Measurements from ENCODE around the gene ZBTB42. TPM values are rescaled to one million over a fixed set of nuclear protein-coding genes. Genes with fewer than 3 reads are reported as not detected.

The ZBTB42 gene
- total RNA-seq, 1 donor = 2.9 TPM

DNA sequence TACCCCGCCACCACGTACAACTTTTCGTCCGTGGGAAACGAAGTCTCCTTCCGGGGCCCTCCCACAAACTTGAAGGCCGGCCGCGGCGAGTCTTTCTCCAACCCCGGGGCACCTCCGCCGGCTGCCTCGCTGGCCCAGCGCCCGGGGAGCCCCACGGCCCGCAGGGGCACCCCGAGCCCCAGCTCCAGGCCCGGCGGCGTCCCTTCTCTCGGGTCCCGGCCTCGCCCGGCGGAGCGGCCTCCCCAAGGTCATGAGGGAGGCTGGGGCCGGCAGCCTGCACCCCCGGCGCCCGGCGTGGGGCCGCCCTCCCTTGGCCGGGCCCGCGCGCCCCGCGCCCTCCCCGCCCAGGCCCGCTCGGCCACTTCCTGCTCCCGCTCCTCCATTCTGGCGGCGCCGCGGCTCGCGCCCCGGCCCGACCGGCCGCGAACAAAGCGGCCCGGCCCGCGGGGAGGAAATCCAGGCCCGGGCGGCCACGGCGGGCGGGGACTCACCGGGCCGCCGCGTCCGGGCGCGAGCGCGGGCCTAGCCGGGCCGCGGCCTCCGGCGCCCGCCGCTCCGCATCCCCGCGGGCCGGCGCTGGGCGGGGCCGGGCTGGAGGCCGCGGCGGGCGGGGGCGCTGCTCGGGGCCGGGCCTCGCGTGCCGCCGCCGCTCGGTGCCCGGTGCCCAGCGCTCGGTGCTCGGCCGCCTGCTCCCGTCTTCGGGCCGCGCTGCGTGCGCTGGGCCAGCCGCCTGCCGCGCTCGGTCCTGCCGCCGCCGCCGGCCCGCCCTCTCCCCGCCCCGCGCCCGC is 5.7 kb upstream of the ZBTB42 start, which contains the start of gene AKT1:
TSS of gene AKT1 (minus strand) at position 756 of the 788 bp plus-strand sequence. CDS start 3,105 bp downstream, outside the sequence.
- Histone ChIP-seq H3K27me3 (ENCODE audit: insufficient read depth, low read length) (no peaks in the 10 kb centered on the region), H3K9me3 (ENCODE audit: low read depth, low read length) (no peaks in the 10 kb centered on the region), H3K4me3 (ENCODE audit: low read length) (peak within 1 kb of the TSS; percentile 57), H3K4me1 (ENCODE audit: insufficient read depth, low read length) (peaks cover 38% of the 10 kb centered on the region)

DNA sequence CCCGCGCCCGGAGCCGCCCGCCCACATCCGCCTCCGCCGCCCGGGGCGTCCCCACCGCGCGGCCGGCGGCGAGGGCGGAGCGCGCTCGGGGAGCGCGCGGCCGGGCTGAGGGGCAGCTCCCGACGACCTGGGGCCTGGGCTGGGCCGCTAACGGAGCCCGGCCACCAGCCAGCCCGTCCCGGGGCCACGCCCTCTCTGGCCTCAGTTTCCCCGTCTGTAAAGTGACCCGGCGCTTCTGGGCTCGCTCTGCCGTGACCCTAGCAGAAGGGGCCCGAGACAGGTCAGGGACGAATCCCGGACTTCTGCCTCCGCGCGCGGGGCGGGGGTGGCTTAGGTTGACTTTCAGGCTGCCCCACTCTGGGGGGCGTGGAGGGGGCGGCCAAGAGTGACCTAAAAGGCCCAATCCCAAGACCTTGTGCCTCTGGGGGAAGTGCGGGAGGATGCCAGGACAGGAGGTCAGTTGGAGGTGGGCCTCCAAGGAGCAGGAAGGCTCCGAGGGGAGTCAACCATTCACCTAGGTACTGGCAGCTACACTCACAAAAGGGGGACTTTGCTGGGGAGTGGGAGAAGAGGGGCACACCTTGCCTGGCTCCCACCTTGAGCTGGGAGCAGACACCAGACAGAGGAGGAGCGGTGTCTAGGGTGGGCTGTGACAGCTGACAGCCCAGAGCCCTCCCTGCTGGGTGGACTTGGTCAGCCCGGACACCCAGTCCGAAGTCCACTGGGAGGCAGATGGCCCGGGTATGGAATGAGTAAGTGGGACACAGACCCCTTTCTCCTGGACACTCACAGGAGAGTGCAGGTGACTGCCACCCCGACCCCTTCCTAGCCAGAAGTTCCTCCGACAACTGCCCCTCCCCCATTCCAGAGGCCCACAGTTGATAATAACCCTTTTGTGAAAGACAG is 4.9 kb upstream of the ZBTB42 start:
- H3K27me3 ChIP-seq (ENCODE audit: insufficient read depth, low read length) = no peaks in the 10 kb centered on the region
- H3K9me3 ChIP-seq (ENCODE audit: low read depth, low read length) = no peaks in the 10 kb centered on the region
- peak overlapping the region; percentile 36 for H3K4me3 ChIP-seq (ENCODE audit: low read length)
- peaks cover 40% of the 10 kb centered on the region for H3K4me1 ChIP-seq (ENCODE audit: insufficient read depth, low read length)

DNA sequence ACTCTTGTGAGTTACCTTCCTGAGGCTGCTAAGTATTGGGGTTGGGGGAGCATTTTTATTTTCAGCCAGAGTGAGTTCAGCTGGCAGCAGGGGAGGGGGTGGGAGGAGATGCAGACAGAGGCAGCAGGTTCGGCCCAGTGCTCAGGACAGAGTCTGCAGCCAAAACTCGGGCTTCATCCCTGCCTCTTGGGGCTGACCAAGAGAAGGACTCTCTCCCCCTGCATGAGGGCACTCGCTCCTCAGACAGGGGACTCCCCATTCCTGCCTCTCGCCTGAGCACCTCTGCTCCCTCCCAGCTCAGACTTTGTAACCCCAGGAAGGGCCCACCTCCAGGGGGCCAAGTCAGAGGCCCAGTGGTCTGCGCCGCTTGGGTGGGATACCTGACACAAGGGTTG is 4.2 kb upstream of the ZBTB42 start:
- peaks cover 46% of the 10 kb centered on the region for H3K4me1 ChIP-seq (ENCODE audit: insufficient read depth, low read length)
- no peaks in the 10 kb centered on the region for H3K27me3 ChIP-seq (ENCODE audit: insufficient read depth, low read length)
- no peaks in the 10 kb centered on the region for H3K9me3 ChIP-seq (ENCODE audit: low read depth, low read length)
- no peak overlapping the region for H3K4me3 ChIP-seq (ENCODE audit: low read length)

DNA sequence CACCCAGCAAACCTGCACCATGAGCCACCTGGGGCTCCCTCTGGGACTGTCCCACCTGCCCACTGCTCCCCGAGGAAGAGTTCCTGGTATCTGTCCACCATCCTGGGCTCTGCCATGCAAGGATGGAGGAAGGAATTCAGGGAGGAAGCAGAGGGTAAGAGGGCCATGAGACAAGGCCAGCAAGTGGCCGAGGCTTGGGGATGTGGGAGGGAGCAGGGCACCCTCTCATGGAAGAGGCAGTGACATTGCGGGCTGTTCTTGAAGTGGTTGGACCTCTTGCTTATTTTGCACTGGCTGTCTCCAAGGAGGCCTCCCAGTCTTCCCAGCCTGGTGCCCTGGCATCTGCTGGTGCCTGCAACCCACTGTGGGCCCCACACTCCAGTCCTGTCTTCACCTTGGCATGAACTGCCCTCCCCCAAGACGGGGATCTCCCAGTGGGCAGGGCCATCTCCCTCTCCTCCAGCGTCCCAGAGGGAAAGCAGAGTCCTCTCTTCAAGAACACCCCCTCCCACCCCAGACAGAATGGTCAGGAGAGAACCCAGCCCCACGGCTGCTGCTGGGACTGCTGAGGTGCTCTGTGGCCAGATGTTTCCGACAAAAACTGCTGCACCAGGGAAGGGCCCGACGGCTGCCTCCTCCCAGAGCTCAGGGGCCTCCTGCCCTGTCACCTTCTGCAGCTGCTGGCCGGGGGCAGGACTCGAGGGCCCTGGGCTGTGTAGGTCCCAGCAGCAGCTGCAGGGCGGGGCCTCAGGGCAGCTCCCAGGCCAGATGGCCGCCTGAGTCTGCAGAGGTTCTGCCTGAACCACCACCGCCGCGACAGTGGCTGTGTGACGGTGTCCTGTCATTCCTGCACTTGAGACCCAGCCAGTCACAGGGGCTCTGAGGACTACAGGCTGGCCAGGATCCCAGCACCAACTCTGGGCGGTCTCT is 3.5 kb upstream of the ZBTB42 start:
- Histone ChIP-seq H3K4me1 (ENCODE audit: insufficient read depth, low read length) (peaks cover 53% of the 10 kb centered on the region), H3K9me3 (ENCODE audit: low read depth, low read length) (no peaks in the 10 kb centered on the region), H3K4me3 (ENCODE audit: low read length) (no peak overlapping the region), H3K27me3 (ENCODE audit: insufficient read depth, low read length) (no peaks in the 10 kb centered on the region)

DNA sequence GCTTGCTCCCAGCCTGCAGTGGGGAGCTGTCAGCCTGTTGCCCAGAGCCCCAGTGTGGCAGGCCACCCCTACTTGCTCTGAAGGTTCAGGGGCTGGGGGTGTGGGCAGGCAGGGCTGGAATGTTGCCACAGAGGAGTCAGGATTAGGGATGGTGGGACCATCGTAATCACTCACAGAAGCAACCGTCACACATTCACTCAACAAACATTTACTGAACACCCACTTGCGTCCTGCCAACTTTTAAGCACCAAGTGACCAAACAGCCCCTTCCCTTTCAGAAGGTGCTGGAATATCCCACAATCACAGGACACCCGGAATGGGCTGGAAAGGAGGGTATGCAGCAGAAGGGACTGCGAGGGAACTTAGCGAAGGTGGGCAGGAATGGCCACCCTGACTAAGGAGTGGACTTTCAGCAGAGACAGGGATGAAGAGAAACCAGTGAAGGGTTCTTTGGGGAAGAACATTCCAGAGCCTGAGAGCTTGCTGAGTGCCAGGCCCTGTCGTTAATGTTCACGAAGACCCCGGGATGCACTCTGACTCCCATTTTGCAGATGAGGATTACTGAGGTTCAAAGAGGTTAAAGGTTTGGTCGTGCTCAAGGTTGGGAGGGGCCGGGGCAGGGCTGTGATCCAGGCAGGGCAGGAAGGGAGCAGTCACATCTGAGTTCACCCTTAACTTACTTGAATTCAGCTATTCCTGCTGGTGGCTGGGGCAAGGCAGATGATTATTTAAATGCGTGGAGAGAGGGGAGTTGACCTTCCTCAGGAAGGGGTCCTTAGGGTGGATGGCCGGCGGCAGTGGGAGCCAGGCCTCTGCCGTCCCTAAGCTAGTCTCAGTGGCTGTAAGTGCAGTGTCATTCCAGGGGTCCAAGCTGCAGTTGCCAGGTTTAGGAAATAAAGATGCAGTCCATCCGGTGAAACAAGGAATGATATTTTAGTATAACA is 2.3 kb upstream of the ZBTB42 start:
- Histone ChIP-seq H3K9me3 (ENCODE audit: low read depth, low read length) (no peaks in the 10 kb centered on the region), H3K27me3 (ENCODE audit: insufficient read depth, low read length) (no peaks in the 10 kb centered on the region), H3K4me3 (ENCODE audit: low read length) (no peak overlapping the region), H3K4me1 (ENCODE audit: insufficient read depth, low read length) (peaks cover 42% of the 10 kb centered on the region)

DNA sequence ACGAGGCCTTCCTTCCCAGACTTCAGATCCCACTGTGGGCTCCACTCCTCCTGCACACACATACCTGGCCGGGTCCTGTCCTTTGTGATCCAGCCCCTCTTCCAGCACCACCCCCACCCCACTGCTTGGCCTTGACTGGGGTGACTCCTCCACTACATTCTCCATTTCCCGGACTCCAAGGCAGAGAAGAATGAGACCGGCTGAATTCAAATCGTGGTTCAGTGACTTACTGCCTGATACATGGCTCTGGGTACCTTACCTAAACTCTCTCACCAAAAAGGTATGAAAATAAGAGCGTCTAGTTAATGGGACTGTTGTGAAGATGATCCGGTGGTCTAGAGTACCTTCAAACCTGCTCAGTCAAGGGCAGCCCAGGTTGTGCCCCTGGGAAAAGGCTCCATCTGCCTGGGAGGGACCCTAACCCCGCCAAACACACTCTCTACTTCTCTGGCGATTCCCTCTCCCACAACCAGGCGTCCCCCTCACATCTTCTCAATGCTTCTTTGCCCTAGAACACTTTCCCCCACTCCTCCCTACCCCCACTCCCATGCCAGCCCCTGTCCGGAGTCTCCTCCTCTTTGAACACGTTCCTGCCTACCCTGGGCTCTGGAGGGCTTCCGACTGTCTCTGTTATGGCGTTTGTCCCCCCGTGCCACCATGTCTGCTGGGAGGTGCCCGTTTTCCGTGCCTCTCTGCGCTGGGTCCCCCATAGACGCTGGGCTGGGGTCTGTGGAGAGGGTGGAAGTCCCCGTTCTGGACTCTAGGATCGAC is 1.5 kb upstream of the ZBTB42 start:
- Histone ChIP-seq H3K27me3 (ENCODE audit: insufficient read depth, low read length) (no peaks in the 10 kb centered on the region), H3K4me1 (ENCODE audit: insufficient read depth, low read length) (peaks cover 33% of the 10 kb centered on the region), H3K4me3 (ENCODE audit: low read length) (no peak overlapping the region), H3K9me3 (ENCODE audit: low read depth, low read length) (no peaks in the 10 kb centered on the region)

DNA sequence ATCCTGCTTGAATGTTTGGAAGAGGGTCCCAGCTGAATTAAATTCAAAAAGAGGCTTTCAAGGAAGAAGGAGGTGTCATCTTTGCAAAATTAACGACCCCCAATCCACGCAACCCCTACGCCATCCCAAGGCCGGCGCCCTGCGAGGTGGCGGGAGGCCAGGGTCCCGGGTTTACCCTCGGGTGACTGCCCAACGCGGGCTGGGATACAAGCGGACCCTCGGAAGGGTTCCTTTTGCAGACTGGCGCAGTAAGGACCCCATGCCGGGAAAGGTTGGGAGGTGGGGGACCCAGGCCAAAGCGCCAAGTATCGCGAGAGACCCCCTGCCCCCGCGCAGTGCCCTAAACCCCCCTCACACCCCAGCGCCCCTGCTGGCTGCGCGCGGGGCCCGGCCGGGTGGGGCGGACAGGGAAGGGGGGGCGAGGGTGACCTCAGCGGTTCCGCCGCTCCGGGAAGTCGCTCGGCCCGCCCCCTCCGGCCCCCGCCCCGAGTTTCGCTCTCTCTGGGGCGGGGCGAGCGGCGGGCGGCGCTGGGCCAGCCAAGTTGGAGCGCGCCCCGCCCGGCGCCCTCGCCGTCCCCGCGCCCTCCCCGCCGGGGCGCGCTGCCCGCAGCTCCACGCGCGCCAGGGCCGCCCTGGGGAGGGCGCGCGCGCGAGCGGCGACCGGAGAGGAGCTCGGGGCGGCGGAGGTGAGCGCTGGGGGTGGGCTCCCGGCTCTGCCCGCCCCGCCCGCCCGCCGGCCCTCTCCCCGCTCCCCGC is 708 bp upstream of the ZBTB42 start:
- Histone ChIP-seq H3K4me3 (ENCODE audit: low read length) (peak overlapping the region; percentile 56), H3K4me1 (ENCODE audit: insufficient read depth, low read length) (peaks cover 28% of the 10 kb centered on the region), H3K9me3 (ENCODE audit: low read depth, low read length) (no peaks in the 10 kb centered on the region), H3K27me3 (ENCODE audit: insufficient read depth, low read length) (no peaks in the 10 kb centered on the region)

DNA sequence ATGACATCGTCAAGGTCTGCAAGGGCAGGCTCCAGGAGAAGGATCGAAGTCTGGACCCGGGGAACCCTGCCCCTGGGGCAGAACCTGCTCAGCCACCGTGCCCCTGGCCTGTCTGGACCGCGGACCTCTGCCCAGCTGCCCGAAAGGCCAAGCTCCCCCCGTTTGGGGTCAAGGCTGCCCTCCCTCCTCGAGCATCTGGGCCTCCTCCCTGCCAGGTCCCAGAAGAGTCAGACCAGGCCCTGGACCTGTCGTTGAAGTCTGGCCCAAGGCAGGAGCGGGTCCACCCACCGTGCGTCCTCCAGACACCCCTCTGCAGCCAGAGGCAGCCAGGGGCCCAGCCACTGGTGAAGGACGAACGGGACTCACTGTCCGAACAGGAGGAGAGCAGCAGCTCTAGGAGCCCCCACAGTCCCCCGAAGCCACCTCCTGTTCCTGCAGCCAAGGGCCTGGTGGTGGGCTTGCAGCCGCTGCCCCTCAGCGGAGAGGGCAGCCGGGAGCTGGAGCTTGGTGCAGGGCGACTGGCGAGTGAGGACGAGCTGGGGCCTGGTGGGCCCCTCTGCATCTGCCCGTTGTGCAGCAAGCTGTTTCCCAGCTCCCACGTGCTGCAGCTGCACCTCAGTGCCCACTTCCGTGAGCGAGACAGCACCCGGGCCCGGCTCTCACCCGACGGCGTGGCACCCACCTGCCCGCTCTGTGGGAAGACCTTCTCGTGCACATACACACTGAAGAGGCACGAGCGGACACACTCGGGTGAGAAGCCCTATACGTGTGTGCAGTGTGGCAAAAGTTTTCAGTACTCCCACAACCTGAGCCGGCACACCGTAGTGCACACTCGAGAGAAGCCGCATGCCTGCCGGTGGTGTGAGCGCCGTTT is 856 bp downstream of the ZBTB42 start:
- Histone ChIP-seq H3K4me3 (ENCODE audit: low read length) (peak overlapping the region; percentile 56), H3K4me1 (ENCODE audit: insufficient read depth, low read length) (peaks cover 21% of the 10 kb centered on the region), H3K9me3 (ENCODE audit: low read depth, low read length) (no peaks in the 10 kb centered on the region), H3K27me3 (ENCODE audit: insufficient read depth, low read length) (no peaks in the 10 kb centered on the region)

DNA sequence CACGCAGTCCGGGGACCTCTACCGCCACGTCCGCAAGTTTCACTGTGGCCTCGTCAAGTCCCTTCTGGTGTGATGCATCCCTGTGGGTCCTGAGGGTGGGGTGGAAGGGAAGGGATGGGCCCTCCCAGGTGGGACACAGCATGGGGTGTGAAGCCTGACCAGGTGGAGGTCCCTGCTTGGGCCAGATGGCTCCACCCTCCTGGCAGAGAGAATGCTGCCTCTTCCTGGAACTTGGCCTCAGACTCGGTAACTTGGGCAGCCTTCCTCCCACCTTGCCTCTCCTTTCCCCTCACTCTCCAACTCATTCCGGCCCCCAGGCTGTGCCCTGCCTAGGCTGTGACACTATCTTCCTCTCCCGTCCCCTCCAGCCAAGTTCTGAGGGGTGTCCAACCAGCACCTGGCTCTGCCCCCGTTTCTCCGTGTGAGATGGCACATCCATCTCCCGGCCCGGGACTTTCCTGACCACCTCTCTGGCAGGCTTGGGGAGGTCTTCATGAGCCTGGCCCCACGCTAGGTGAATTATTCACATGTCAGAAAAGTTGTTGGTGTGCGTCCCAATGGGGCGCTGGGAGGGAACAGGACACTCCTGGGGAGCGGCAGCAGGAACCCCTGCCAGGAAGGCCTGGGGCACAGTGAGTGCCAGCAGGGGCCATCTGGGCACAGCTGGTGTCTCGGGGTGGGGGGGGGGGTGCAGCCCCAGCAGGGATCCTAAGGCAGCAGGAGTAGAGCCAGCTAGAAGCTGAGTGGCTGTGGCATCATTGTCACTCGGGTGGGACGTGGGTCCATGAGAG is 1.7 kb downstream of the ZBTB42 start:
- no peak overlapping the region for H3K4me3 ChIP-seq (ENCODE audit: low read length)
- no peaks in the 10 kb centered on the region for H3K27me3 ChIP-seq (ENCODE audit: insufficient read depth, low read length)
- H3K4me1 ChIP-seq (ENCODE audit: insufficient read depth, low read length) = peaks cover 21% of the 10 kb centered on the region
- H3K9me3 ChIP-seq (ENCODE audit: low read depth, low read length) = no peaks in the 10 kb centered on the region

DNA sequence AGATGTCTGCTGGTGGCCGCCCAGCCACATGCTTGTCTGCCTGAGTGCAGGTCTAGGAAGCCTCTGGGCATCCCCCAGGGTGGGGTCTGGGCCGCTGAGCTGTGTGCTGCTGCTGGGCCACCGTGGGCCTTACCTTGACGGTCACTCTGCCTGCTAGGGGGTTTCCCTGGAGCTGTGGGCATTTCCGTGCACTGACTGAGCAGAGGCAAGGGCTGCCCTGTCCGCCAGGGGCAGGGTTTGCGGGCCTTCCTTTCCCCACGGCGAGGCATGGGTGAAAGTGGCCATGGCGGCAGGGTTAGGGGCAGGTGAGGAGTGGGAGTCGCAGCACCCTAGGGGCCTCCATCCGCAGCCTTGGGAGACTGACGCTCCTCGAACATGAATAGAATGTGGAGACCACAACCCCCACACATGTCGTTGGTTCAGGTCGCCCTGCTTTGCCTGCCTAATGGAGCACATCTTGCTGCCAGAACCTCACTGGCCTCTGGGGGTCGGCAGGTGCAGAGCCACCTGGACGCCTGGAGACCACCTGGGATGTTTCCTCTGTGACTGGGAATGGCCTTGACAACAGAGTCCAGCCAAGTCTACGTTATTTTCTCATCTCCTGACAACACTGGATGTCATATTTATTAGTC is 2.5 kb downstream of the ZBTB42 start:
- no peaks in the 10 kb centered on the region for H3K27me3 ChIP-seq (ENCODE audit: insufficient read depth, low read length)

DNA sequence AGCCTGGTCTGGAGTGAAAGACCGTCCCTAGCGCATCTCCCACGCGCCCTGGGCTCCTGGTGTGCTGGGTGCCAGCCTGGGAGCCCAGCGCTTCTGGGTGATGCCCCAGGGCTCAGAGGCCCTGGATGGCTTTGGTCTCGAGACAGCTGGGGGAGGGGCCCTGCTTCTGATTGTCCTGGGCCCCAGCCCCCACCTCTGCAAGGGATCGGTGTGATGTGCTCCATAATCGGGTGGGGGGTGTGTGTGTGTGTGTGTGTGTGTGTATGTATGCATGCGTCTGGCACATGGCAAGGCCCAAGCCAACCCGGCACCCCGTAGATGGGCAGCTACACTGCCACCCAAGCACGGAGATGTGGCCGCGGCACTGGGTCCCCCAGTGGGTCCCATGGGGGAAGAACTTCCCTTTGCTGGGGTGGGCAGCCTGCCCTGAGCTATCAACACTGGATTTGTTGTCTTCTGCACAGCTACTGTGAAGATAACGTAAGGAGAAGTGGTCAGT is 3.1 kb downstream of the ZBTB42 start:
- Histone ChIP-seq H3K4me1 (ENCODE audit: insufficient read depth, low read length) (peaks cover 21% of the 10 kb centered on the region), H3K27me3 (ENCODE audit: insufficient read depth, low read length) (no peaks in the 10 kb centered on the region), H3K9me3 (ENCODE audit: low read depth, low read length) (no peaks in the 10 kb centered on the region), H3K4me3 (ENCODE audit: low read length) (no peak overlapping the region)

More for the DNA sequence above, 2.5 kb downstream of the ZBTB42 start:
- Histone ChIP-seq H3K4me3 (ENCODE audit: low read length) (no peak overlapping the region), H3K9me3 (ENCODE audit: low read depth, low read length) (no peaks in the 10 kb centered on the region), H3K4me1 (ENCODE audit: insufficient read depth, low read length) (peaks cover 21% of the 10 kb centered on the region)

Data from mononuclear cell (primary cell).